T-helper 1 cell treated with Interleukin-12 subunit alpha and Interleukin-12 subunit beta and Interleukin-4 antibody, amounts not matched to agents 30 ng/mL and 1 ng/mL, for 36 hours (primary cell): Measurements from ENCODE around the gene CCL5. TPM values are rescaled to one million over a fixed set of nuclear protein-coding genes. Genes with fewer than 3 reads are reported as not detected.

Experiments
- intact Hi-C: fragments of 100-400 bp; cut with micrococcal nuclease; formaldehyde crosslinking; loops from one replicate; pipeline ENCODE4 v1.15.1; 2024
- total RNA-seq: library from RNA; stranded (reverse); gene quantifications from 2 replicates; pipeline ENCODE4 v1.2.3, GENCODE V29; 2022

The CCL5 gene
- total RNA-seq, 1 donor from 2014 or later: 114 TPM

- intact Hi-C loops: loop anchor here (1.0 to 10.0 kb wide), 2 partner anchors 8 to 186 kb away; no protein-coding TSS in a partner anchor
Observed at GRCh38 chr17:35898283-35899070, 18.3 kb upstream of the CCL5 start.

- intact Hi-C loops: loop anchor here (1.0 to 10.0 kb wide), 2 partner anchors 7 to 187 kb away; no protein-coding TSS in a partner anchor
Observed at GRCh38 chr17:35897772-35898171, 17.6 kb upstream of the CCL5 start.

- intact Hi-C loops: loop anchor here (10.0 kb wide), 1 partner anchor 189 kb away; no protein-coding TSS in a partner anchor
Observed at GRCh38 chr17:35895636-35896587, 15.8 kb upstream of the CCL5 start.

GRCh38 chr17:35894206-35894605 lies 14.0 kb upstream of the CCL5 start:
- intact Hi-C loops: loop anchor here (10.0 kb wide), 1 partner anchor 191 kb away; no protein-coding TSS in a partner anchor

- intact Hi-C loops: loop anchor here (10.0 kb wide), 1 partner anchor 191 kb away; no protein-coding TSS in a partner anchor
Observed at GRCh38 chr17:35893751-35894150, 13.6 kb upstream of the CCL5 start.

GRCh38 chr17:35892091-35893035 lies 12.2 kb upstream of the CCL5 start:
- intact Hi-C loops: loop anchor here (10.0 kb wide), 1 partner anchor 192 kb away; no protein-coding TSS in a partner anchor

GRCh38 chr17:35891269-35891668 lies 11.1 kb upstream of the CCL5 start:
- intact Hi-C loops: loop anchor here (2.0 to 10.0 kb wide), 3 partner anchors 14 to 302 kb away; no protein-coding TSS in a partner anchor

GRCh38 chr17:35890774-35891155 lies 10.6 kb upstream of the CCL5 start:
- intact Hi-C loops: loop anchor here (1.0 to 10.0 kb wide), 7 partner anchors 8 to 302 kb away; partner anchors contain the start of genes RDM1 and TAF15

- intact Hi-C loops: loop anchor here (1.0 to 10.0 kb wide), 8 partner anchors 8 to 301 kb away; partner anchors contain the start of genes CCL5, RDM1 and TAF15
Observed at GRCh38 chr17:35889818-35890773, 9.9 kb upstream of the CCL5 start.

GRCh38 chr17:35889241-35889640 lies 9.1 kb upstream of the CCL5 start:
- intact Hi-C loops: loop anchor here (1.0 kb wide), 1 partner anchor 9 kb away; the partner anchor contains the start of gene CCL5

- intact Hi-C loops: no loop called here
Observed at GRCh38 chr17:35878361-35878760, 1.8 kb downstream of the CCL5 start.

GRCh38 chr17:35877345-35878029 lies 2.7 kb downstream of the CCL5 start:
- intact Hi-C loops: loop anchor here (2.0 kb wide), 1 partner anchor 13 kb away; no protein-coding TSS in a partner anchor

GRCh38 chr17:35876534-35876933 lies 3.6 kb downstream of the CCL5 start:
- intact Hi-C loops: loop anchor here (2.0 kb wide), 1 partner anchor 14 kb away; no protein-coding TSS in a partner anchor

GRCh38 chr17:35875800-35876139 lies 4.4 kb downstream of the CCL5 start:
- intact Hi-C loops: loop anchor here (2.0 kb wide), 1 partner anchor 15 kb away; no protein-coding TSS in a partner anchor

GRCh38 chr17:35875072-35875799 lies 4.9 kb downstream of the CCL5 start:
- intact Hi-C loops: no loop called here

GRCh38 chr17:35872196-35872980 lies 7.8 kb downstream of the CCL5 start:
- intact Hi-C loops: no loop called here
